GM21529 (cell line): ENCODE data around the gene ALDH1A1.

ENCODE experiments used
- ATAC-seq: cut with Tn5 transposase; IDR thresholded peaks from one replicate; pipeline ENCODE4 v1.9.1; 2021; ENCODE audit not compliant: unreplicated experiment

Gene ALDH1A1

DNA sequence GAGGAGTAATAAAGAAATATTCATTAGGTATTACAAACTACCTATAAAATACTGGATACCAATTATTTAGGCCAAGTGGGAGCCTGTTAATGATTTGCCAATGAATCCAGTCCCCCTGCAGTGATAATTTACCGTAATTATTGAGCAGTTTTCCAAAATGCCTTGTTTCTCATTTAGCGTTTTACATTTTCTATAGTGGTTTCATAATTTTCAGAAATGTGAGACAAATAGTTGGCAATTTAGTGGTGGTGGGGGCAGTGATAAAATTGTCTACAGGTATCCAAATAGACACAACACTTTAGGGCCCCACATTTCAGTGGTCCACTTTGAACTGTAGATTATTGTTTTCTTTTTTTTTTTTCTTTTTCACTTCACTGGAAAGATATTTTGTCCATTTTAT, 27.3 kb upstream of the ALDH1A1 start:
- no peak for ATAC-seq

DNA sequence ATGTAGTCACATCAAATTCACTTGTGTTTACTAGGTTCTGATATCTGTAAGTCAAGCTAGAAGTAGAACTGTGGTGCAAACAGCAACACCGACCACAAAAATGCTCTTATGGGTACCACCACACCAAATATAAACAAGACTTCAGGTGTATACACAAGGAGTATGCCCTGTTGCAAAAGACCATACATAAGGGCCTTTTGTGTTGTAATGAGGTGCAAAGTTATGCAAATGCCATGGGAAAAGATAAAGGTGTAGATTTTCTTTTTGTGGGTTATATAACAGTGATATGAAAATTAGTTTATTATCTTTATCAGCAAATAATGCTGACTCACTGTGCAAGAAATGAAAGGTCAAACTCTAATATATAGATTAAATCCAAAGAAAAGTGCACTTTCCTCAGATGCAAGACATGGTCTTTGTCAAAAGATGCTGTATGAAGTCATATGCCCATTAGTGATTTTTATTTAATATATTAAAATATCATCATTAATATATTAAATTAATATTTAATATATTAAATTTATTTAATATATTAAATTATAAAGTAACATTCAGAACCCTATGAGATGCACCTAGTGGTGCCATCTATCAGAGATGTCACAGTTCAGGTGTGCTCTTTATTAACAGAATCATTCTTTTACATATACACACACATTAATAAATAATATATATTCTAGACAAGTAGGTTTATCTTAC, 26.7 kb upstream of the ALDH1A1 start:
- no peak for ATAC-seq

DNA sequence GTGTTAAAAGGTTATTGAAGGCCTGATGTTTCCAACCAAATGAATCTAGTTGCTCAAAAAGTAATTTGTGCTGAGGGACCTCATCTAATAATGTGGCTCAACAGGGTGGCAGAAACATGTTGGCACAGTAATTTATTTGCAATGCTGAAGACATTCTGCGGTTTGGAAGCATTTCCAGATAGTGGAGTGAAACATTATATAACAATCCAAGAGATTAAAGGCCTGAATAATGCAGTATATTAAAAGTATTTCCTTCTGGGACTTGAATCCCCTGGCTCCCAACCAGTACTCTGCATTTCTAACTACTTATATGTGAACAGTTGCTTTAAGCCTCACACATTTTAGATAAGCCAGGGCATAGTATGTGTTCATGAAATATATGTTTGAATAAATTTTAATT, 25.9 kb upstream of the ALDH1A1 start:
- no peak for ATAC-seq

DNA sequence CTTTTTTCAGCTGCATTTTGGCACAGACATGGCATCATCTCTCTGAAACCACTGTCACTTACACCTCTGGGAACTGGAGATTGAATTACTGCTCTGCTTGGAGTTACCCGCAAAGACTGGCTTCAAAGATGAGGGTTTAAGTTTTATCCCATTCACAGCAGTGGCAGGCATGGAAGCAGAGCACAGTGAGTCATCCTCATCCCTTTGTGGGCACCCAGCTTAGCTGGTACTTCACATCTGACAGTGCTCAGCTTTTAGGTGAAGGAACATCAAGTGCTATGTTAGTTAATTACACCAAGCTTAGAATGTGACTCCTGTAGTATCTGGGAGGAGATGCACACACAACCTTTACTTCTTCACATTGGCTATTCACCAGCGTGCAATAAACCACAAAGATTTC, 24.8 kb upstream of the ALDH1A1 start:
- no peak for ATAC-seq

DNA sequence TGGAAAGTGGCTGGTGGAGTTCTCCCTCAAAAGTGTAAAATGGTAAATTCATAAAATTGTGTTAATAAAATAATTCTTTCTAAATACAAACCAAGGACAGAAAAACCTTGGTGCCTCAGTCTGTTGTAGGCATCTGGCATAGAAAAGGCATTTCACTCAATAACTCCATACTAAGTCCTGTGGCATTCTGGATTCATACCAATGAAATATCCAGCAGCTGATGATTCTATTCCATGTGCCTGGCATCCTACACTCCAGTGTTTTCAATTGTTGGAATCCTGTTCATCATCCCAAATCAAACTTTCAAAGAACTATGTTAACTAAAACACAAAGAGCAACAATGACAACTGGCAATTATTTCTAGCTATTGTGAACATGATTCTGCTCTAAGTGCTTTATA, 21.6 kb upstream of the ALDH1A1 start:
- ATAC-seq = no peak

DNA sequence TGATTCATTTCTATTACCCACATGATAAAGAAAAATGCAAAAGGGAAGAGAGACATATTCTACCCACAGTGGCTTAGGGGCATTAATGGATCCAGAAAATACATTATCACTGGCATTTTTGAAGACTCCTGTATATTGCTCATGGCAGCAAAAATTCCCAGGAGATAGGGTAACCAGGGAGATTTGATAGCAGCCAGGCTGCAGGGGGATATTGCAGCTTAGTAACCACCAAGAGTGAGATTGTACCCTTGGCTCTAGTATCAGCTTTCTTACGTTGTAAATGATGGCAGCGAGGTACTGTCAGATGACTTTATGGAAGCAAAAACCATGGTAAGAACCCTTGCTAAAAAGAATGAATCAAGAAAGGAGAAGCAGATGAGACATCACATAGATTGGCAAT, 19.8 kb upstream of the ALDH1A1 start:
- ATAC-seq = no peak

DNA sequence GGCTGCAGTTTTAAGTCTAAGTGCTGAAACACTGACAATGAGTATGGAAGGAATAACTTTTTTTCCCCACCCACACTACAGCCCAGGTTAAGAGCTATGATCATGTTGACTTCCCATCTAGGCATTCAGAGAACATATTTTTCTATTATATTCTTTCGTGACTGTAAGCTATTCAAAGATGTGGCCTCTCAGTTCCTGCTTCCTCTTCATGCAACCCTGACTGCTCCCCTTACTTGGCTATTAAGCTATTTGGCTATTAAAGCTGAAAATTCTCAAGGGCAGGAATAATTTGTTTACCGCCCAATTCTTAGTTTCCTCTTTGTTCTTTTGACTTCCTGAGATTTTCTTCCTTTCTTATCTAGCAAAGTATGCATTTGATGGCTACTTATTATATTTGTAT, 18.6 kb upstream of the ALDH1A1 start:
- ATAC-seq = no peak

DNA sequence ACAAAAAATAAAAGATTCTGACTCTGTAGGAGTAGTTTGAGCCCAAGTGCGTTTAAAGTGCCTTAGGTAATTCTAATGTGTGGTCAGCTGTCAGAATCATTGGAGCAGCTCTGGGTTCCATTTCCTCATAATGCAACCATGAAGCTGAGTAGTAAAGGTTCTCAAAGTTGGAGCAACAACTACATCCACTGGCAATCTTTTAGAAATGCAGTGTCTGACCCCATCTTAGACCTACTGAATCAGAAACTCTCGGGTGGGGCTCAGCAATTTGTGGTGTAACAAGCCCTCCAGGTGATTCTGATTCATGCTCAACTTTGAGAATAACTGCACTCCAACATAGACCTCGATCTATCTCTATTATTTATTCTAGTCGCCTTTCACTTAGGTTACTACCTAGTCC, 7.6 kb upstream of the ALDH1A1 start:
- no peak for ATAC-seq

DNA sequence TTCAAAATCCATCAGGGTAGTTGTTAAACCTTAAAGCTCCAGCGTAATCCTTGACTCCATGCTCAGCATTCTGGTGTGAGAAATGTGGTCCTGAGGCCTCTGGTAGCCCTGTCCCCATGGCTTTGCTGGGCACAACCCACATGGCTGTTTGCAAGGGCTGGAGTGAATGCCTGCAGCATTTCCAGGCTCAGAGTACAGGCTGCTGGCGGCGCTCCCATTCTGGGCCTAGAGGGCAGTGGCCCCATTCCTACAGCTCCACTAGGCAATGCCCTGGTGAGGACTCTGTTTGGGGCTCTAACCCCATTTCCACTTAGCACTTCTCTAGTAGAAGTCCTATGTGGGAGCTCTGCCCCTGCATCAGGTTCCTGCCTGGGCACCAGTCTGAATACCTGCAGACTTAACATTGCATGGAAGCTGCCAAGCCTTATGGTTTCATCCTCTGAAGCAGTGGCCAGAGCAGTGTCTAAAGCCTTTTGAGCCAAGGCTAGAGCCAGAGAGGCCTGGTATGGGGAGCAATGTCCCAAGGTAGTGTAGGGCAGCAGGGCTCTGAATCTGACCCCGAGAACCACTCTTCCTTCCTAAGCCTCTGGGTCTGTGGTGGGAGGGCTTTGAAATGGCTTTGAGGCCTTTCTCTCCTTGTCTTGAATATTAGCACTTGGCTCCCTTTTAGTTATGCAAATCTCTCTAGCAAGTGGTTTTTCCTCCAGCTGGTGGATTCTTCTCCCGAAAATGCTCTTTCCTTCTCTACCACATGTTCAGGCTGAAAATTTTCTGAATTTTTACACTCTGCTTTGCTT, 5.8 kb upstream of the ALDH1A1 start:
- no peak for ATAC-seq

DNA sequence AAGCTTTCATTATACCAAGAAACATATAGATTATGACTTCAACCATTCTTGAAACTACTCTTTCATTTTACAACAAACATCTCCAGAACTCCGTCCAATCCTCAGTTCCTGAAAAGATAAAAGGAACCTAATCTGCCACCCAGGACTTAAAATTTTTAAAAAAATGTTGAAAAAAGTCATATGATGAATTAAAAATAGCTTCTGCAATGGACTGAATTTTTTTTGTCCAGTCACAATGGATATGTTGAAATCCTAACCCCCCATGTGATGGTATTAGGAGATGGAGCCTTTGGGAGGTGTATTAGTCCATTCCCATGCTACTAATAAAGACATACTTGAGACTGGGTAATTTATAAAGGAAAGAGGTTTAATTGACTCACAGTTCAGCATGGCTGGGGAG, 2.7 kb upstream of the ALDH1A1 start:
- ATAC-seq = no peak

DNA sequence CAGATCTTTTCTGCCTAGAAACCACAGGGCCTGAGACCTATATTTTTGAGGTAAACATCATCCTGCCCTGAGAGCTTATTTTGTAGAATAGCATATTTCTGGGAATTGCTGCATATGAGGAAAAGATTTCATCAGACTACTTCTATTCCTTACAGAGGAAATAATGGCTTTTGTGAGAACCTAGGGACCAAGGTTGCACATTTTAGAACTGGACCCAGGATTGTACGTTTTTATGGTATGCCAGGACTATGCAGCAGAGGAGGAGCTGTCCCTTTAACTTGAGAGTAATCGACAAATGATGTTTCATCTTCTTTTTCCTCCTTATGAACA, 2.2 kb upstream of the ALDH1A1 start:
- no peak for ATAC-seq

DNA sequence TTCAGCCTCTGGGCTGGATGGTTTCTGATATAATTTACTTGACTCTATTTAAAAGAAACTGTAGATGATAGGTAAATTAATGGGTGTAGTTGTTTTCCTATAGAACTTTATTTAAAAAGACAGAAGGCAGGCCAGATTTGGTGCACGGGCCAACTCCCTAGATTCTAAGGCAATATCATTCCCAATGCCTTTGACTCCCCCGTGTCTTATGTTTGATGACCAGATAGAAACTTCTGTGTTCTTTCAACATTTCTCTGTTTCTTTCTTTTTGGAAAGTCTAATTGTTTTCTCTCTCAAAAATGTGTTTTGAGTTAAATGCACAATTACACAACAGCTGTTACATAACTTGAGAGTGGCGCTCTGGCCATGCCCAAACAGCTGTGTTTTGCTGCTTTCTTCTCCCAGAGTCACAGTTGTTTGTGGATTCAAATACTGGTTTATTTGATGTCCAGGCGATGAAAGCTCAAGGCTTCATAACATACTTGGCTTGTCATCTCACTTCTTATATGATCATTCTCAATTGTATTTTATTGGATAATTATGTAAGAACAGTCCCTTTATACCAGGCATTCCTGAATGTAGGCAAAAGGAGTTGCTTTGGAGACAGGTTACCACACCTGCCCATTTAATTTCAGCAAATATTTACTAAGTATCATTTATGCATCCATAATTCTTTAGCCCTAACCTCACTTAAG, 1.7 kb upstream of the ALDH1A1 start:
- ATAC-seq = no peak

DNA sequence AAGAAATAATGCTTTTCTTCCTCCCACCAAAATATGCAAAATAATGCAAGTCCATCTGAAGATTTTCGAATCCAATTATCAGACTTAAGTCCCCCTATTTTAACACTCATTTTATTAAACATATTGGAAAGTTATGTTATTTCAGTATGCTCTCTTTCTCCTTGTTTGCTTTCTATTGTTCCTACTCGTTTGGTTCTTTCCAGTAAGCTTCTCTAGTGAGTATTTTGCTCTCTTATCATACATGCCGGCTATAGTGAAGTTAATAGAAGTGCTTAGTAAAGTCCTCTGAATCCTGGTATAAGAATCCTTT, 517 bp downstream of the ALDH1A1 start:
- ATAC-seq = no peak

DNA sequence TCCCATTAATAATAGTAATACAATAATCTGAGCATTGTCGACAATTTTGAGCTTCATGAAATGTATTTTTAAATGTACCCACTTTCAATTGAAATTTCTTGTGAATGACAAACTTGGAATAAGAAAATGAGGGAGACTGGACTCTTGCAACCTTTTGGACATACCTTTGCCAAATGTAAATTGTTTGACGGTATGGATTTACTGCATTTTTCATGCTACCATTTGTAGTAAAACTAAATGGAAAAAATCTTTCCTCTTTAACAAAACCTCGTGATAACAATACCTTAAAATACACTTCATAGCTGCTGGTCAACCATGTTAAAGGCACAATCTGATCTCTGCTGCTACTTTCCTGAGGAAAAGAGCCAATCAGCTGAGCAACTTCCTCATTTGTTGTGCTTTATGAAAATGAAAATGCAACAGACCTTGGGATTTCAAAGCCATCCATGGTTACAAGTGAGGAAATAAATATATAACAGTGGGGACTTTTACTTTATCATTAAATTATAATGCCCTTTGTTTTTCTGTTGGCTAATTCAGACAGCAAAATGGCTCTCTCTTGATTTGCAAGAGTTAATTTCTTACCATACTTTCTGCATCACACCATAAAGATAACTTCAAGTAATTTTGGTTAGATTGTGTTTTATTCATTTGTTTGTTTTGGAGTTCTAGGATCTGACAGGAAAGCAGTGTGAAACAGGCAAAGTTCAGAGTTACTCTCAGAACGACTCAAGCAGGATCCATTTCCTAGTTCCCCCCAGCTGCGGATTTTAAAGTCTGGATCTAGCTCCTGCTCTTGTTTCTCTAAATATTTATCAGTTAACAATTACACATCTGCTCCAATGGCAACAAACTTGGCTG, 1.1 kb downstream of the ALDH1A1 start:
- no peak for ATAC-seq

DNA sequence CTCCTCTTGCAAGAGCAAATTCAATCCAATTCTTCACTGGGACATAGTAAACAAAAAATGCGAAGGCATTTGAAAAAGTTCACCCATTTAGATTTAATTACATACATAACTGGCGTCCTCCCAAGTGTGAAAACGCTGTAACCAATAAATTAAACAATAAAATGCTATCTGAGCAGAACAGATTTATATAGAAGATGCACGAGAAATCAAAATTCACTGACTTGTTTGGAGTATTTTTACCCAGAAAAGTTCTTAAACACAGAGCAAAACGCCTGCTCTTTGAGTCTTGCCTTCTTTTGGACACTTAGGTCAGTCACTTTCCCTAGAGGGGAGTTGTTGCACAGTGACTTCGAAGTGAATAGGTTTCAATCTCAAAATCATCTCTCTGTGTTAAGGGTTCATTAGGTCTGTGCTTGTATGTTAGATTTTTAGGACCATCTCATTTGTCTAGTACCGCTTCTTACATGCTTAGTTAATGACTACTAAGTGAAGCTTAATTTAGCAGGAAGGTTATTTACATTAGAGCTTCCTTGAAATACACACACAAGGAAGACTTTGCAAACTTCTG, 1.9 kb downstream of the ALDH1A1 start:
- no peak for ATAC-seq

DNA sequence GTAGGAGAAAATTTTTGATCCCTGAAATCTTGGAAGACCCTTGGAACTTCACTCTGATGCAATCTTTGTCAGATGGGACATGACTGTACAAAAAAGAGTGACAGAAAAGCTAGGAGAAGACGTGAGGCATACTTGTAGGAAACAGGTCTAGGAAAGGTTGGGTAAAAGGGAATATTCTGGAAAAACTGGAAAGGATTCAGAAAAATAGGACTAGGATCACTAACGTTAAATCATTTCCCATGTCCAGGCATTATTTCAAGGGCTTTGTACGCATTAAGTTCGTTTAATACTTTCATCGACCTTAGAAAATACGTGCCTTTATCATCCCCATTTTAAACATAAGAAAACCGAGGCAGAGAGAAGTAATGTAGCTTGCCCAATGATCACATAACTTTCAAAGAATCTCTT, 2.9 kb downstream of the ALDH1A1 start:
- no peak for ATAC-seq

DNA sequence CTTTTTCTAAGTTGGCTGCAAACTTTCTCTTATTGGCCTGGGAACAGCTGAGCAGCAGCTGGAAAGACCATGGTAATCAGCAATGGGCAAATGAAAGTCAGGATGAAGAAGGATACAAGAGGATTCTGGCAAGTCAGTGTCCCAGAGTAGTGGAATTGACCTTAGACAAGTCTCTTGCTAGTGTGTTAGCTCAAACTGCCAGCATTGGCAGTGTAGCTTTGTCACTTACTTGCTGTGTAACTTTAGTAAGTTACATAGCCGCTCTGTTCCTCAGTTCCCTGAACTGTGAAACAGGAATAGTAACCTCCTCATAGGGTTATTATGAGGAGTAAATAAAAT, 3.6 kb downstream of the ALDH1A1 start:
- ATAC-seq = no peak

DNA sequence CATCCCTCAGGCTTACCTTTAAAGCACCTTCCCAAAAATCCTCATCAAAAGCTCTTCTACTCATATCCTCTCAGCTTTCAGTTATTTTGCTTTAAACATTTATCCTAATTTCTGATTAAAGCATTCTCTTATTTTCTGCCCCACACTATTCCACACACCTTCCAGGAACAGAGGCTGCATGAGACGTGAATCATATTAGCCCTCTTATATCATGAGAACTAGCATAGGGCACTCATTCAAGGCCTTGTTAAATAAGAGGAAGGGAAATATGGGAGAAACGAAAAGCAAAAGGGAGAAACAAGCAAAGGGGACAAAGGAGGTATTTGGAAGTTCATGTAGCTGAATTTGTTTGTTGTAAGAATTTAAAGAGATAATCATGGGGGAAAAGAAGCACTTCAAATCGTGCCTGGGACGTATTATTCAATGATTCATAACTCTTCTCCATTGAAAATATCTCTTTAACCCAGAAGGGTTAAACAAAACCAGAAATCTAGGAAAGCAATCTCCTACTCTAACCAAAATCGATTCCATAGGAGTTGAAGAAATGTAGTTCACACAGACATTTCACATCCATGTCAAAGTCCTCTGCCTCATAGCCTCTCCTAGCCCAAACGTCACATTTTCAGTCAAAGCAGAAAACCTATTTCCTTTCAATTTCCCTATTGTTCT, 4.1 kb downstream of the ALDH1A1 start:
- ATAC-seq = no peak

DNA sequence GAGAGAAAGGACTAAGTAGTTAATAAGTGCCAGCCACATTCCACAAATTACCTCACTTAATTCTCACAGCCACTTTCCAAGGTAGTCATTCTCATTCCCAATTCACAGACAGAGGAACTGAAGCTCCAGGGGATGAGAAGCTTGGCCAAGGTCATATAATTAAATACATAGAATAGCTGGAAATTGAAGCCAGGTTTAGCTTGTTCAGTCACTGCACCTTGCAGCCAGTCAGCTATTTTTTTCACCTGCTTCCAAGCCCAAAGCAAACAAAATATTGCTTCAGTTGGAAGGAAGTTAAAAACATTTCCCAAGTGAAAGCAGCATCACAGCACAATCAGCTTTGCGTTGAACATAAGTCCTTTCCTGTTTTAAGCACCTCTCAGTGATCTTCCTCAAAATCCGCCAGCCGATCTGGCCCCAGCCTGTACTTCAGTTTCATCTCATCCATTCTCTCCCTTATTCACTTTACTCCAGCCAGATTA, 4.8 kb downstream of the ALDH1A1 start:
- no peak for ATAC-seq

DNA sequence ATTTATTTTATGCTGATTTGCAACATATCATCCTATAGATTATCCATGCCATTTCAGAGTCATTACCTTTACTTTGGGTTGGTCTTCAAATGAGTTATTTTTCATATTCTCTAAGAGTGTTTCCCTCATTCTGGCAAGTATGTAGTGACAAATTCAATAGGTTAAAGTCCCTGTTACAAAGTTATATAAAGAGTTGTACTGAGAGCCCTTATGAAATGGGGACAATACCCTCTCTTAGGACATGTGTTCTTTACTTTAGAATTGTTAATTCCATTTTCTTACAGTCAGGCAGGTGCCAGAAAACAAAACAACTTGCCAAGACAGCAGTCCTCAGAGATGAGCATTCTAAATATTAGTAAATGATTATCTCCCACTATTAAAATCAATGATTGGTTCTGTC, 6.0 kb downstream of the ALDH1A1 start:
- no peak for ATAC-seq

DNA sequence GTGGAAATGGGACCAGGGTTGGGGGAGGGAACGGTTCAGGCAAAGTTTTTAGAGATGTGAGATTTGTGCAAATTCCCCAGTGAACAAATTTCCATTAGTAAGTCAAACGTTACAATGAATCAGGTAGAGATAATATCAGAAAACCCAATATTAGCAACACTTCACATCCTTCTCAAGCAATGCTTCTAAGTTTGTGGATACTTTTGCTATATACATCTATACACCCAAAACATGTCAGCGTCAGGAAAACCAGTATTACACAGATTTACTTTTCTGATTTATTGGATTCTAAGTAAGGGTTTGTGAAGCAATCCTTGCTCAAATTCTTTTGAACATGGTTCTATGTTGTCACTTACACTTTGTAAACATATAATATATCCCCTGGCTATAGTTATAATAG, 6.5 kb downstream of the ALDH1A1 start:
- no peak for ATAC-seq
